Lung (tissue), 12 donors: ENCODE data around the gene KCTD20. TPM values are rescaled to one million over a fixed set of nuclear protein-coding genes. Genes with fewer than 3 reads are reported as not detected.
"Not testable (repeated sequence)": the region's sequence is repeated elsewhere in the genome, so short reads cannot be mapped to it uniquely, and the experiment has no call there.

Experiments
- ATAC-seq: fragments of 200-7000 bp; cut with Tn5 transposase; one replicate; pipeline ENCODE4 v1.9.1; 2020; ENCODE audit warnings: moderate number of reproducible peaks; ENCODE audit not compliant: insufficient read depth, low FRiP score
- DNase-seq, 3 donors: peaks; one replicate each; pipeline ENCODE4 v3.0.0-alpha.2; 2013 to 2017
- H3K27ac ChIP-seq, 2 donors: one replicate each; pipeline ENCODE4 v1.5.1; 2013; ENCODE audit warnings: mild to moderate bottlenecking in 2 of 2, moderate library complexity in 2 of 2, control low read depth in 1 of 2, inconsistent platforms in 1 of 2, low read depth in 1 of 2, low read length in 1 of 2
- H3K27me3 ChIP-seq, 3 donors: one replicate each; pipeline ENCODE4 v1.5.1; 2013; ENCODE audit warnings: low read length in 2 of 3; ENCODE audit not compliant: control insufficient read depth in 3 of 3, insufficient read depth in 3 of 3
- H3K36me3 ChIP-seq, 4 donors: one replicate each; pipeline ENCODE4 v1.5.1; 2013; ENCODE audit warnings: low read length in 4 of 4, mild to moderate bottlenecking in 1 of 4, moderate library complexity in 1 of 4; ENCODE audit not compliant: control insufficient read depth in 4 of 4, insufficient read depth in 4 of 4
- H3K4me1 ChIP-seq, 5 donors: one replicate each; pipeline ENCODE4 v1.5.1; 2013; ENCODE audit warnings: low read length in 5 of 5, mild to moderate bottlenecking in 2 of 5, moderate library complexity in 1 of 5; ENCODE audit not compliant: control insufficient read depth in 5 of 5, insufficient read depth in 5 of 5
- H3K4me3 ChIP-seq: one replicate; pipeline ENCODE4 v1.5.1; 2013; ENCODE audit warnings: mild to moderate bottlenecking, control low read depth, moderate library complexity
- H3K9ac ChIP-seq, 2 donors: one replicate each; pipeline ENCODE4 v1.5.1; 2013; ENCODE audit warnings: low read length in 2 of 2, control low read depth in 1 of 2; ENCODE audit not compliant: insufficient read depth in 1 of 2
- H3K9me3 ChIP-seq, 4 donors: one replicate each; pipeline ENCODE4 v1.5.1; 2013; ENCODE audit warnings: low read length in 3 of 4, mild to moderate bottlenecking in 1 of 4, moderate library complexity in 1 of 4; ENCODE audit not compliant: control insufficient read depth in 4 of 4, insufficient read depth in 3 of 4
- CTCF ChIP-seq: IDR thresholded peaks from 2 replicates; pipeline ENCODE4 v1.5.1; 2012; ENCODE audit warnings: mild to moderate bottlenecking; ENCODE audit errors: control extremely low read depth, extremely low read depth
- WGBS, 2 donors: extraction: QIAGEN DNeasy Blood & Tissue Kit; methylation state at CpG; one replicate each; pipeline ENCODE4 v1.1.7; 2013; 5-methylcytosine and 5-hydroxymethylcytosine counted together
- polyA plus RNA-seq, 2 donors: library from polyadenylated mRNA; stranded (reverse); fragments of 200-250 nt; gene quantifications; one replicate each; pipeline ENCODE4 v1.2.1, GENCODE V29; 2013
- total RNA-seq, 2 donors: library from RNA; depleted of rRNA in 1 of 2; stranded (reverse); fragments of >200 nt in 1 of 2; gene quantifications; one replicate each; pipeline ENCODE4 v1.2.1, GENCODE V29; 2014 to 2021
- donor health status: control.
- donor health status: control.
- donor health status: Bipolar disorder and iron deficiency.
- donor health status: healthy.
- donor health status: DM: yes; HTN: yes; CAD: no.

The KCTD20 gene
- total and polyA plus RNA-seq, 4 donors = 11.5 to 56.7 (median 36.0) TPM

- Histone ChIP-seq H3K9me3 (peaks cover 0 to 1% (median 0%) of the 10 kb centered on the region in 4 donors), H3K4me3 (peak overlapping the region; percentile 7), H3K9ac (peak overlapping the region in 1 of 2 donors; percentile 92), H3K27ac (peak overlapping the region; percentile 79 to 96), H3K27me3 (no peaks in the 10 kb centered on the region), H3K36me3 (peaks cover 0 to 4% (median 3%) of the 10 kb centered on the region in 4 donors), H3K4me1 (peaks cover 0 to 31% (median 7%) of the 10 kb centered on the region in 5 donors)
- DNase-seq = peak; percentile 22 to 78 (median 71)
- 50 to 74% methylated on average over 3 of the region's 3 CpGs for WGBS, 2 donors
- no peak for TF ChIP-seq CTCF
- no peak for ATAC-seq
Observed at GRCh38 chr6:36444470-36444869, 1.7 kb downstream of the KCTD20 start.

DNA sequence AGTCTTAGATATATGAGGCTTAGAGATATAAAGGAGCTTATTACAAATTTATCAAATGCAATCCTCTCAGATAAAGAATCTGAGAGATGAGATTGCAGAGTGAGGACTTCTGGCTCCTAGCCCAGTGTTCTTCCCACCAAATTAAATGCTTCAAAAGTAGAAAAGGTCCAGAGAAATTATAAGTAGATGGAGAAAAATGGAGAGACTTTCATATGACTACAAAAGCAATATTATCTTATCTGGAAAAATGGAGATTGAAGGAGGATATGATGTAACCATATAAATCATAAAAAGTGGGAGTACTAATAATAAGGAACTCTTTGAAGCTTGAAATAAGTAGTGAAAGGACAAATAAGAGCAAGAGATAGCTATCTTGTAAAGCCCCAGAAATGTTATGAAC is 2.8 kb downstream of the KCTD20 start:
- Histone ChIP-seq H3K4me1 (peaks cover 0 to 31% (median 7%) of the 10 kb centered on the region in 5 donors), H3K36me3 (peaks cover 0 to 4% (median 3%) of the 10 kb centered on the region in 4 donors), H3K9ac (no peak overlapping the region), H3K4me3 (no peak overlapping the region), H3K9me3 (peaks cover 0 to 2% (median 0%) of the 10 kb centered on the region in 4 donors), H3K27ac (no peak overlapping the region), H3K27me3 (no peaks in the 10 kb centered on the region)
- no peak for TF ChIP-seq CTCF
- ATAC-seq (no peak), DNase-seq (peak in 1 of 3 donors; percentile 11)

DNA sequence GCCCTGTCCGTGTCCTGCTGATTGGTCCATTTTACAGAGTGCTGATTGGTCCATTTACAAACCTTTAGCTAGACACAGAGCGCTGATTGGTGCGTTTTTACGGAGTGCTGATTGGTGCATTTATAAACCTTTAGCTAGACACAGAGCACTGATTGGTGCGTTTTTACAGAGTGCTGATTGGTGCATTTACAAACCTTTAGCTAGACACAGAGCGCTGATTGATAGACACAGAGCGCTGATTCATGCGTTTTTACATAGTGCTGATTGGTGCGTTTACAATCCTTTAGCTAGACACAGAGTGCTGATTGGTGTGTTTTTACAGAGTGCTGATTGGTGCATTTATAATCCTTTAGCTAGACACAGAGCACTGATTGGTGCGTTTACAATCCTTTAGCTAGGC is 6.4 kb downstream of the KCTD20 start:
- not testable (repeated sequence) for H3K9ac ChIP-seq, DNase-seq, ATAC-seq, H3K36me3 ChIP-seq, H3K9me3 ChIP-seq, H3K27me3 ChIP-seq, H3K27ac ChIP-seq, H3K4me3 ChIP-seq
- 97 to 99% methylated on average over 10 of the region's 10 CpGs for WGBS, 2 donors
- peaks cover 0 to 12% (median 4%) of the 10 kb centered on the region in 5 donors for H3K4me1 ChIP-seq

GRCh38 chr6:36452897-36453296 is 10.1 kb downstream of the KCTD20 start:
- not testable (repeated sequence) for ATAC-seq, DNase-seq, H3K9ac ChIP-seq, H3K9me3 ChIP-seq, H3K4me1 ChIP-seq, H3K27me3 ChIP-seq, H3K36me3 ChIP-seq, H3K4me3 ChIP-seq, H3K27ac ChIP-seq
- 98 to 99% methylated on average over 8 of the region's 8 CpGs for WGBS, 2 donors
